Ishikawa (cell line): ENCODE results near the gene EYA2.

ENCODE experiments used
- CREB1 ChIP-seq: IDR thresholded peaks from 2 replicates; pipeline ENCODE4 v1.6.1; 2012; ENCODE audit warnings: low read depth
- EGR1 ChIP-seq: IDR thresholded peaks from 2 replicates; pipeline ENCODE4 v1.6.1; 2012
- EP300 ChIP-seq: IDR thresholded peaks from 2 replicates; pipeline ENCODE4 v1.6.1; 2012; ENCODE audit warnings: borderline replicate concordance
- MAX ChIP-seq: IDR thresholded peaks from 2 replicates; pipeline ENCODE4 v1.6.1; 2012
- NFIC ChIP-seq: IDR thresholded peaks from 2 replicates; pipeline ENCODE4 v1.6.1; 2012
- RAD21 ChIP-seq: IDR thresholded peaks from 2 replicates; pipeline ENCODE4 v1.6.1; 2012; ENCODE audit warnings: low read depth
- TAF1 ChIP-seq: IDR thresholded peaks from 2 replicates; pipeline ENCODE4 v1.6.1; 2012; ENCODE audit warnings: low read depth, mild to moderate bottlenecking
- TCF12 ChIP-seq: IDR thresholded peaks from 2 replicates; pipeline ENCODE4 v1.6.1; 2012; ENCODE audit warnings: low read depth
- TEAD4 ChIP-seq: IDR thresholded peaks from 2 replicates; pipeline ENCODE4 v1.6.1; 2012
- YY1 ChIP-seq: IDR thresholded peaks from 2 replicates; pipeline ENCODE4 v1.6.1; 2012; ENCODE audit warnings: low read depth
- TF ChIP-seq, protein P1 (sequence below): IDR thresholded peaks from 2 replicates; pipeline ENCODE4 v1.6.1; 2012; ENCODE audit warnings: low read depth, mild to moderate bottlenecking

- TF ChIP-seq TAF1 (no peak), CREB1 (no peak), RAD21 (no peak), EP300 (no peak), TEAD4 (no peak), MAX (no peak), YY1 (no peak), NFIC (no peak), EGR1 (no peak), TCF12 (no peak)
- TF ChIP-seq, protein P1, sequence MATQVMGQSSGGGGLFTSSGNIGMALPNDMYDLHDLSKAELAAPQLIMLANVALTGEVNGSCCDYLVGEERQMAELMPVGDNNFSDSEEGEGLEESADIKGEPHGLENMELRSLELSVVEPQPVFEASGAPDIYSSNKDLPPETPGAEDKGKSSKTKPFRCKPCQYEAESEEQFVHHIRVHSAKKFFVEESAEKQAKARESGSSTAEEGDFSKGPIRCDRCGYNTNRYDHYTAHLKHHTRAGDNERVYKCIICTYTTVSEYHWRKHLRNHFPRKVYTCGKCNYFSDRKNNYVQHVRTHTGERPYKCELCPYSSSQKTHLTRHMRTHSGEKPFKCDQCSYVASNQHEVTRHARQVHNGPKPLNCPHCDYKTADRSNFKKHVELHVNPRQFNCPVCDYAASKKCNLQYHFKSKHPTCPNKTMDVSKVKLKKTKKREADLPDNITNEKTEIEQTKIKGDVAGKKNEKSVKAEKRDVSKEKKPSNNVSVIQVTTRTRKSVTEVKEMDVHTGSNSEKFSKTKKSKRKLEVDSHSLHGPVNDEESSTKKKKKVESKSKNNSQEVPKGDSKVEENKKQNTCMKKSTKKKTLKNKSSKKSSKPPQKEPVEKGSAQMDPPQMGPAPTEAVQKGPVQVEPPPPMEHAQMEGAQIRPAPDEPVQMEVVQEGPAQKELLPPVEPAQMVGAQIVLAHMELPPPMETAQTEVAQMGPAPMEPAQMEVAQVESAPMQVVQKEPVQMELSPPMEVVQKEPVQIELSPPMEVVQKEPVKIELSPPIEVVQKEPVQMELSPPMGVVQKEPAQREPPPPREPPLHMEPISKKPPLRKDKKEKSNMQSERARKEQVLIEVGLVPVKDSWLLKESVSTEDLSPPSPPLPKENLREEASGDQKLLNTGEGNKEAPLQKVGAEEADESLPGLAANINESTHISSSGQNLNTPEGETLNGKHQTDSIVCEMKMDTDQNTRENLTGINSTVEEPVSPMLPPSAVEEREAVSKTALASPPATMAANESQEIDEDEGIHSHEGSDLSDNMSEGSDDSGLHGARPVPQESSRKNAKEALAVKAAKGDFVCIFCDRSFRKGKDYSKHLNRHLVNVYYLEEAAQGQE, result no peak
These were observed 277.9 kb downstream of the EYA2 start for GRCh38 chr20:47172579-47172978.
